HepG2 (cell line): ENCODE results near the gene TEAD3.

Experiments
- EZH2 ChIP-seq: conservative IDR thresholded peaks from 2 replicates; pipeline ENCODE4 v1.6.1; 2012; ENCODE audit warnings: mild to moderate bottlenecking, low read depth, low read length, moderate library complexity
- MAZ ChIP-seq, 2 experiments: sonication (generic) in 1 of 2; formaldehyde crosslinking in 1 of 2; IDR thresholded peaks; 2 replicates each; pipeline versions ENCODE4 v1.5.0 to v1.6.1; 2012 to 2020; ENCODE audit warnings: low read depth in 2 of 2, mild to moderate bottlenecking in 2 of 2, borderline replicate concordance in 1 of 2, improper control_type of control experiment in 1 of 2, low read length in 1 of 2, missing genetic modification reagents in 1 of 2, moderate library complexity in 1 of 2
- PHF8 ChIP-seq: sonication (generic); formaldehyde crosslinking; IDR thresholded peaks from 2 replicates; pipeline ENCODE4 v1.5.0; 2020; ENCODE audit warnings: missing genetic modification reagents
- POLR2A ChIP-seq, 2 experiments: IDR thresholded peaks; 2 replicates each; pipeline ENCODE4 v1.6.1; 2011; ENCODE audit warnings: low read depth in 2 of 2, low read length in 2 of 2, mild to moderate bottlenecking in 1 of 2, moderate library complexity in 1 of 2; ENCODE audit not compliant: insufficient read depth in 1 of 2
- SAFB2 ChIP-seq: sonication (generic); formaldehyde crosslinking; IDR thresholded peaks from 2 replicates; pipeline ENCODE4 v1.5.1; 2020; ENCODE audit warnings: missing genetic modification reagents, low read depth, mild to moderate bottlenecking, borderline replicate concordance
- SAP130 ChIP-seq: IDR thresholded peaks from 2 replicates; pipeline ENCODE4 v1.6.1; 2016; ENCODE audit warnings: low read depth
- SRSF4 ChIP-seq: fragments of 200-400 bp; formaldehyde crosslinking; IDR thresholded peaks from one replicate; pipeline ENCODE4 v1.6.1; 2018; ENCODE audit warnings: mild to moderate bottlenecking, low read depth, low read length, moderate library complexity; ENCODE audit not compliant: poor library complexity, severe bottlenecking
- TAF15 ChIP-seq: fragments of 200-400 bp; formaldehyde crosslinking; IDR thresholded peaks from one replicate; pipeline ENCODE4 v1.6.1; 2018; ENCODE audit warnings: mild to moderate bottlenecking, low read depth, low read length; ENCODE audit not compliant: poor library complexity, severe bottlenecking
- ZNF652 ChIP-seq: IDR thresholded peaks from 2 replicates; pipeline ENCODE4 v1.6.1; 2016; ENCODE audit warnings: low read depth, borderline replicate concordance
- TF ChIP-seq, protein P1 (sequence below): sonication (generic); formaldehyde crosslinking; IDR thresholded peaks from 2 replicates; pipeline ENCODE4 v1.5.0; 2020; ENCODE audit warnings: mild to moderate bottlenecking, missing genetic modification reagents, moderate library complexity
- TF ChIP-seq, protein P2 (sequence below): sonication (generic); formaldehyde crosslinking; IDR thresholded peaks from 2 replicates; pipeline ENCODE4 v1.4.0; 2020; ENCODE audit warnings: missing genetic modification reagents
- TF ChIP-seq, protein P3 (sequence below), 2 experiments: IDR thresholded peaks; 2 replicates each; pipeline ENCODE4 v1.6.1; 2011 to 2012; ENCODE audit warnings: low read length in 2 of 2, borderline replicate concordance in 1 of 2, low read depth in 1 of 2, mild to moderate bottlenecking in 1 of 2, moderate library complexity in 1 of 2
- TF ChIP-seq, protein P4 (sequence below): sonication (generic); formaldehyde crosslinking; IDR thresholded peaks from 2 replicates; pipeline ENCODE4 v1.4.0; 2020; ENCODE audit warnings: missing genetic modification reagents, borderline replicate concordance

DNA sequence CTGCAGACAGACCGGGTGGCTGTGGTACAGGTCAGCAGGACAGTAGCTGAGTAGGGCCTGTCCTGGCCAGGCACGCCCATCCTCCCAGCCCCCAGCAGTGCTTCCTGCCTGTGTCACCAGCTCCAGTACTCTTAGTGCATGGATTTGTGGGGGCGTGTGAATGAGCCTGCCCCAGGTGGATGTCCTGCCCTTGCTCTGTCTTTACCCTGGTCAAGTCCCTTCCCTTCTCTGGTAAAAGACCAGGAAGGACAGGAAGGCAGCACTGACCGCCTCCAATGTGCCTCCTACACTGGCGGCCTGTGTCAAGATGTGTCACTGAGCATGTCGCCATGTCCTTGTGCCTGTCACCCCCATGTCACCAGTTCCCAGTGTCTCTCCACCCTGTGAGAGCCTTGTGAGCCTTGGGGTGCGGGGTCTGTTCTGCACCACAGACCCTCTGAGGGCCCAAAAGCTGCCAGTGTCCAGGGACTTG is 11.9 kb downstream of the TEAD3 start:
- no peak for TF ChIP-seq TAF15
- TF ChIP-seq SAFB2 (CRISPR knock-in tag) = no peak
- no peak for TF ChIP-seq ZNF652 (CRISPR knock-in tag)
- TF ChIP-seq SAP130 (CRISPR knock-in tag) = no peak
- TF ChIP-seq, protein P1, sequence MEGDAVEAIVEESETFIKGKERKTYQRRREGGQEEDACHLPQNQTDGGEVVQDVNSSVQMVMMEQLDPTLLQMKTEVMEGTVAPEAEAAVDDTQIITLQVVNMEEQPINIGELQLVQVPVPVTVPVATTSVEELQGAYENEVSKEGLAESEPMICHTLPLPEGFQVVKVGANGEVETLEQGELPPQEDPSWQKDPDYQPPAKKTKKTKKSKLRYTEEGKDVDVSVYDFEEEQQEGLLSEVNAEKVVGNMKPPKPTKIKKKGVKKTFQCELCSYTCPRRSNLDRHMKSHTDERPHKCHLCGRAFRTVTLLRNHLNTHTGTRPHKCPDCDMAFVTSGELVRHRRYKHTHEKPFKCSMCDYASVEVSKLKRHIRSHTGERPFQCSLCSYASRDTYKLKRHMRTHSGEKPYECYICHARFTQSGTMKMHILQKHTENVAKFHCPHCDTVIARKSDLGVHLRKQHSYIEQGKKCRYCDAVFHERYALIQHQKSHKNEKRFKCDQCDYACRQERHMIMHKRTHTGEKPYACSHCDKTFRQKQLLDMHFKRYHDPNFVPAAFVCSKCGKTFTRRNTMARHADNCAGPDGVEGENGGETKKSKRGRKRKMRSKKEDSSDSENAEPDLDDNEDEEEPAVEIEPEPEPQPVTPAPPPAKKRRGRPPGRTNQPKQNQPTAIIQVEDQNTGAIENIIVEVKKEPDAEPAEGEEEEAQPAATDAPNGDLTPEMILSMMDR (CRISPR knock-in tag) = no peak
- TF ChIP-seq POLR2A (IDR thresholded peaks at IDR 0.05; ENCODE audit: insufficient read depth in 1 of 2, low read depth in 2 of 2, low read length in 2 of 2) = no peak
- TF ChIP-seq, protein P2, sequence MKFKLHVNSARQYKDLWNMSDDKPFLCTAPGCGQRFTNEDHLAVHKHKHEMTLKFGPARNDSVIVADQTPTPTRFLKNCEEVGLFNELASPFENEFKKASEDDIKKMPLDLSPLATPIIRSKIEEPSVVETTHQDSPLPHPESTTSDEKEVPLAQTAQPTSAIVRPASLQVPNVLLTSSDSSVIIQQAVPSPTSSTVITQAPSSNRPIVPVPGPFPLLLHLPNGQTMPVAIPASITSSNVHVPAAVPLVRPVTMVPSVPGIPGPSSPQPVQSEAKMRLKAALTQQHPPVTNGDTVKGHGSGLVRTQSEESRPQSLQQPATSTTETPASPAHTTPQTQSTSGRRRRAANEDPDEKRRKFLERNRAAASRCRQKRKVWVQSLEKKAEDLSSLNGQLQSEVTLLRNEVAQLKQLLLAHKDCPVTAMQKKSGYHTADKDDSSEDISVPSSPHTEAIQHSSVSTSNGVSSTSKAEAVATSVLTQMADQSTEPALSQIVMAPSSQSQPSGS = no peak
- no peak for TF ChIP-seq PHF8
- no peak for TF ChIP-seq SRSF4
- TF ChIP-seq MAZ (IDR thresholded peaks at IDR 0.05; ENCODE audit: borderline replicate concordance, low read depth, low read length) = no peak
- TF ChIP-seq MAZ (CRISPR knock-in tag; IDR thresholded peaks at IDR 0.05; ENCODE audit: low read depth) = no peak
- TF ChIP-seq, protein P3, sequence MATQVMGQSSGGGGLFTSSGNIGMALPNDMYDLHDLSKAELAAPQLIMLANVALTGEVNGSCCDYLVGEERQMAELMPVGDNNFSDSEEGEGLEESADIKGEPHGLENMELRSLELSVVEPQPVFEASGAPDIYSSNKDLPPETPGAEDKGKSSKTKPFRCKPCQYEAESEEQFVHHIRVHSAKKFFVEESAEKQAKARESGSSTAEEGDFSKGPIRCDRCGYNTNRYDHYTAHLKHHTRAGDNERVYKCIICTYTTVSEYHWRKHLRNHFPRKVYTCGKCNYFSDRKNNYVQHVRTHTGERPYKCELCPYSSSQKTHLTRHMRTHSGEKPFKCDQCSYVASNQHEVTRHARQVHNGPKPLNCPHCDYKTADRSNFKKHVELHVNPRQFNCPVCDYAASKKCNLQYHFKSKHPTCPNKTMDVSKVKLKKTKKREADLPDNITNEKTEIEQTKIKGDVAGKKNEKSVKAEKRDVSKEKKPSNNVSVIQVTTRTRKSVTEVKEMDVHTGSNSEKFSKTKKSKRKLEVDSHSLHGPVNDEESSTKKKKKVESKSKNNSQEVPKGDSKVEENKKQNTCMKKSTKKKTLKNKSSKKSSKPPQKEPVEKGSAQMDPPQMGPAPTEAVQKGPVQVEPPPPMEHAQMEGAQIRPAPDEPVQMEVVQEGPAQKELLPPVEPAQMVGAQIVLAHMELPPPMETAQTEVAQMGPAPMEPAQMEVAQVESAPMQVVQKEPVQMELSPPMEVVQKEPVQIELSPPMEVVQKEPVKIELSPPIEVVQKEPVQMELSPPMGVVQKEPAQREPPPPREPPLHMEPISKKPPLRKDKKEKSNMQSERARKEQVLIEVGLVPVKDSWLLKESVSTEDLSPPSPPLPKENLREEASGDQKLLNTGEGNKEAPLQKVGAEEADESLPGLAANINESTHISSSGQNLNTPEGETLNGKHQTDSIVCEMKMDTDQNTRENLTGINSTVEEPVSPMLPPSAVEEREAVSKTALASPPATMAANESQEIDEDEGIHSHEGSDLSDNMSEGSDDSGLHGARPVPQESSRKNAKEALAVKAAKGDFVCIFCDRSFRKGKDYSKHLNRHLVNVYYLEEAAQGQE (IDR thresholded peaks at IDR 0.05; ENCODE audit: borderline replicate concordance in 1 of 2, low read depth in 1 of 2, low read length in 2 of 2) = no peak
- TF ChIP-seq, protein P4, sequence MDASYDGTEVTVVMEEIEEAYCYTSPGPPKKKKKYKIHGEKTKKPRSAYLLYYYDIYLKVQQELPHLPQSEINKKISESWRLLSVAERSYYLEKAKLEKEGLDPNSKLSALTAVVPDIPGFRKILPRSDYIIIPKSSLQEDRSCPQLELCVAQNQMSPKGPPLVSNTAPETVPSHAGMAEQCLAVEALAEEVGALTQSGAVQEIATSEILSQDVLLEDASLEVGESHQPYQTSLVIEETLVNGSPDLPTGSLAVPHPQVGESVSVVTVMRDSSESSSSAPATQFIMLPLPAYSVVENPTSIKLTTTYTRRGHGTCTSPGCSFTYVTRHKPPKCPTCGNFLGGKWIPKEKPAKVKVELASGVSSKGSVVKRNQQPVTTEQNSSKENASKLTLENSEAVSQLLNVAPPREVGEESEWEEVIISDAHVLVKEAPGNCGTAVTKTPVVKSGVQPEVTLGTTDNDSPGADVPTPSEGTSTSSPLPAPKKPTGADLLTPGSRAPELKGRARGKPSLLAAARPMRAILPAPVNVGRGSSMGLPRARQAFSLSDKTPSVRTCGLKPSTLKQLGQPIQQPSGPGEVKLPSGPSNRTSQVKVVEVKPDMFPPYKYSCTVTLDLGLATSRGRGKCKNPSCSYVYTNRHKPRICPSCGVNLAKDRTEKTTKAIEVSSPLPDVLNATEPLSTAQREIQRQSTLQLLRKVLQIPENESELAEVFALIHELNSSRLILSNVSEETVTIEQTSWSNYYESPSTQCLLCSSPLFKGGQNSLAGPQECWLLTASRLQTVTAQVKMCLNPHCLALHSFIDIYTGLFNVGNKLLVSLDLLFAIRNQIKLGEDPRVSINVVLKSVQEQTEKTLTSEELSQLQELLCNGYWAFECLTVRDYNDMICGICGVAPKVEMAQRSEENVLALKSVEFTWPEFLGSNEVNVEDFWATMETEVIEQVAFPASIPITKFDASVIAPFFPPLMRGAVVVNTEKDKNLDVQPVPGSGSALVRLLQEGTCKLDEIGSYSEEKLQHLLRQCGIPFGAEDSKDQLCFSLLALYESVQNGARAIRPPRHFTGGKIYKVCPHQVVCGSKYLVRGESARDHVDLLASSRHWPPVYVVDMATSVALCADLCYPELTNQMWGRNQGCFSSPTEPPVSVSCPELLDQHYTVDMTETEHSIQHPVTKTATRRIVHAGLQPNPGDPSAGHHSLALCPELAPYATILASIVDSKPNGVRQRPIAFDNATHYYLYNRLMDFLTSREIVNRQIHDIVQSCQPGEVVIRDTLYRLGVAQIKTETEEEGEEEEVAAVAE = no peak
- no peak for TF ChIP-seq EZH2
